Measurements from ENCODE around the gene SLC46A2. TPM values are rescaled to one million over a fixed set of nuclear protein-coding genes. Genes with fewer than 3 reads are reported as not detected.

Gene SLC46A2
- total and polyA plus RNA-seq, 2 of the 8 experiments (the other 6 are each of a cell fraction or from before 2014, with no cell fraction given): 0.03 TPM; not detected in 1

DNA sequence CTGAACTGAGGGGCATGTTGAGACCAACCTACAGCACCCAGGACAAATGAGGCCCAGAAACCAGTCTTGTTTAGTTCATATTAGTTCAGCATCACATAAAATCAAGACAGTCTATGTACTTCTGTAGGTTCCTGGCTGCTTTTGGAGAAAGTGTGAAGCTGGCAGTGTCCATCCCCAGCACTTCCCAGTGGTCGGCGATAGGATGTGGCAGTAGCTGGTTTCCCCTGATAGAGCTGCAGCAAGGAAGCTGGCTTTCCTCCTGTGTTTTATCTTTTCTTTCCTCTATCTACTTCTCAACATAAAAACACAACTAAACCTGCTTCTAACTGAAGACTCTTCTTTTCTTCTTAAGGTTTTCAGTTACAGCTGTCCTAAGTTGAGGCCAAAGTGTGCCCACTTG, 43.0 kb upstream of the SLC46A2 start:
- no peak for FAIRE-seq
- WGBS, 2 experiments (ENCODE audit: extremely low coverage in 1 of 2, insufficient coverage in 1 of 2, insufficient read length in 1 of 2, insufficient replicate concordance in 2 of 2, low coverage in 1 of 2, low lambda C conversion rate in 2 of 2, missing lambda C conversion rate in 1 of 2): 89% methylated on average over 2 of the region's 2 CpGs; no CpG with 5 or more reads in 1 of the 2 experiments
- no peaks in the 10 kb centered on the region for H4K20me1 ChIP-seq (replicated peaks in 1 of 2; ENCODE audit: control insufficient read depth in 1 of 2, insufficient read depth in 2 of 2, low read length in 2 of 2)

More for the DNA sequence above, 43.0 kb upstream of the SLC46A2 start:
- POLR2A ChIA-PET (ENCODE audit: partially characterized antibody): interaction anchor here (1.6 kb wide), 1 partner anchor 217 kb away, joined by 3 read pairs; the partner anchor contains the start of gene SLC31A2
- no peak overlapping the region for H2AK5ac ChIP-seq (ENCODE audit: low read depth, low read length)
- no peak overlapping the region for H2BK20ac ChIP-seq (ENCODE audit: low read length)
- H3K4ac ChIP-seq (replicated peaks; ENCODE audit: insufficient read length, low read depth, low read length): no peak overlapping the region
- H3K18ac ChIP-seq (ENCODE audit: extremely low read depth, low read length): no peak overlapping the region
- CTCF ChIA-PET (ENCODE audit: partially characterized antibody): interaction anchor here (0.9 to 10.7 kb wide), 6 partner anchors 8 to 178 kb away, joined by 3 to 55 read pairs (median 12); no protein-coding TSS in a partner anchor
- no peak overlapping the region for H2BK120ac ChIP-seq (replicated peaks; ENCODE audit: low read depth, low read length)
- H3K4me3 ChIP-seq (ENCODE audit: extremely low read depth in 1 of 4, insufficient read depth in 2 of 4, low read depth in 3 of 4, low read length in 4 of 4): no peak overlapping the region
- no peak overlapping the region for H4K5ac ChIP-seq (ENCODE audit: insufficient read length, low read depth, low read length)
- H2BK15ac ChIP-seq (ENCODE audit: low read length): no peak overlapping the region
- no peak overlapping the region for H3K56ac ChIP-seq (replicated peaks; ENCODE audit: insufficient read length, low read depth, low read length)
- DNase-seq (ENCODE audit: low read depth in 1 of 2, low spot score in 2 of 2): no peak
- no peak overlapping the region for H4K91ac ChIP-seq (replicated peaks; ENCODE audit: insufficient read length, low read length)
- H3K27ac ChIP-seq (ENCODE audit: low read depth, low read length): no peak overlapping the region
- TF ChIP-seq TAF7 (optimal IDR thresholded peaks at IDR 0.05; ENCODE audit: borderline replicate concordance, low read depth, low read length) (no peak), SRF (IDR thresholded peaks at IDR 0.05; ENCODE audit: low read depth, low read length) (no peak), KDM5A (IDR thresholded peaks at IDR 0.05; ENCODE audit: low read length) (no peak), TBP (IDR thresholded peaks at IDR 0.05; ENCODE audit: low read depth, low read length) (no peak), ASH2L (IDR thresholded peaks at IDR 0.05; ENCODE audit: low read length) (no peak), GTF2F1 (IDR thresholded peaks at IDR 0.05; ENCODE audit: borderline replicate concordance, low read depth, low read length) (no peak), SIX5 (IDR thresholded peaks at IDR 0.05; ENCODE audit: low read depth, low read length) (no peak), SIRT6 (IDR thresholded peaks at IDR 0.05; ENCODE audit: low read length) (no peak), SIN3A (conservative IDR thresholded peaks at IDR 0.05 in 1 of 2, IDR thresholded peaks at IDR 0.05 in 1 of 2; ENCODE audit: low read depth in 1 of 2, low read length in 2 of 2) (no peak), CHD1 (IDR thresholded peaks at IDR 0.05; ENCODE audit: low read depth, low read length) (no peak), EGR1 (IDR thresholded peaks at IDR 0.05; ENCODE audit: borderline replicate concordance, low read depth, low read length) (no peak), POLR2AphosphoS5 (IDR thresholded peaks at IDR 0.05; ENCODE audit: low read depth, low read length) (no peak), YY1 (IDR thresholded peaks at IDR 0.05; ENCODE audit: low read depth, low read length) (no peak), JUND (IDR thresholded peaks at IDR 0.05; ENCODE audit: low read length) (no peak), RXRA (IDR thresholded peaks at IDR 0.05; ENCODE audit: insufficient read depth, low read depth, low read length) (no peak)
- no peak overlapping the region for H2BK5ac ChIP-seq (ENCODE audit: low read depth, low read length)
- peaks cover 0 to 10% (median 0%) of the 10 kb centered on the region in 4 experiments; a peak in 2 of 7 replicates for H3K27me3 ChIP-seq (replicated peaks in 1 of 4; ENCODE audit: control insufficient read depth in 3 of 4, extremely low read depth in 1 of 4, insufficient read depth in 3 of 4, low read length in 3 of 4)
- no peaks in the 10 kb centered on the region for H3K79me2 ChIP-seq (ENCODE audit: control insufficient read depth in 1 of 2, insufficient read depth in 2 of 2, low read length in 2 of 2)
- no peak overlapping the region for H3K4me2 ChIP-seq (ENCODE audit: insufficient read depth in 1 of 2, low read depth in 2 of 2, low read length in 2 of 2)
- H3K9me3 ChIP-seq (ENCODE audit: insufficient read depth in 2 of 2, low read depth in 1 of 2, low read length in 1 of 2): no peaks in the 10 kb centered on the region
- H3K4me1 ChIP-seq (replicated peaks in 1 of 4; ENCODE audit: control insufficient read depth in 3 of 4, insufficient read depth in 4 of 4, low read length in 3 of 4): no peaks in the 10 kb centered on the region
- no peaks in the 10 kb centered on the region for H3K23me2 ChIP-seq (ENCODE audit: low read depth, low read length)
- H3K36me3 ChIP-seq (ENCODE audit: control insufficient read depth in 2 of 4, insufficient read depth in 4 of 4, low read length in 3 of 4): no peaks in the 10 kb centered on the region
- H3K9ac ChIP-seq (replicated peaks in 1 of 4; ENCODE audit: extremely low read depth in 1 of 4, low read depth in 3 of 4, low read length in 3 of 4): no peak overlapping the region
- H4K8ac ChIP-seq (ENCODE audit: extremely low read depth, insufficient read depth, low read length): no peak overlapping the region
- H2BK12ac ChIP-seq (ENCODE audit: low read depth, low read length): no peak overlapping the region
- H2AFZ ChIP-seq (ENCODE audit: low read length): no peak overlapping the region
- no peak overlapping the region for H3K14ac ChIP-seq (ENCODE audit: insufficient read length)
- no peak overlapping the region for H3K23ac ChIP-seq (ENCODE audit: insufficient read length)
- no peaks in the 10 kb centered on the region for H3K79me1 ChIP-seq (ENCODE audit: low read depth, low read length)
